Stomach smooth muscle (tissue), 2 donors: ENCODE results near the gene CA7.

ENCODE experiments used
- H3K27ac ChIP-seq: one replicate; pipeline ENCODE4 v1.7.0; 2013; ENCODE audit warnings: mild to moderate bottlenecking, low read length, inconsistent platforms
- H3K27me3 ChIP-seq, 2 donors: one replicate each; pipeline ENCODE4 v1.7.0; 2013; ENCODE audit warnings: low read length in 2 of 2; ENCODE audit not compliant: insufficient read depth in 2 of 2, control insufficient read depth in 1 of 2
- H3K36me3 ChIP-seq, 2 donors: one replicate each; pipeline ENCODE4 v1.7.0; 2013; ENCODE audit warnings: low read length in 2 of 2; ENCODE audit not compliant: control insufficient read depth in 2 of 2, insufficient read depth in 2 of 2
- H3K4me1 ChIP-seq: one replicate; pipeline ENCODE4 v1.7.0; 2013; ENCODE audit warnings: low read length; ENCODE audit not compliant: control insufficient read depth, insufficient read depth
- H3K4me3 ChIP-seq, 2 donors: one replicate each; pipeline ENCODE4 v1.7.0; 2013; ENCODE audit warnings: low read length in 2 of 2
- H3K9ac ChIP-seq, 2 donors: one replicate each; pipeline ENCODE4 v1.7.0; 2013; ENCODE audit warnings: low read length in 2 of 2, mild to moderate bottlenecking in 1 of 2
- H3K9me3 ChIP-seq, 2 donors: one replicate each; pipeline ENCODE4 v1.7.0; 2013; ENCODE audit warnings: low read length in 2 of 2; ENCODE audit not compliant: control insufficient read depth in 2 of 2
- donor health status: healthy.
- donor health status: Pancreatic carcinoma.

The CA7 gene

DNA sequence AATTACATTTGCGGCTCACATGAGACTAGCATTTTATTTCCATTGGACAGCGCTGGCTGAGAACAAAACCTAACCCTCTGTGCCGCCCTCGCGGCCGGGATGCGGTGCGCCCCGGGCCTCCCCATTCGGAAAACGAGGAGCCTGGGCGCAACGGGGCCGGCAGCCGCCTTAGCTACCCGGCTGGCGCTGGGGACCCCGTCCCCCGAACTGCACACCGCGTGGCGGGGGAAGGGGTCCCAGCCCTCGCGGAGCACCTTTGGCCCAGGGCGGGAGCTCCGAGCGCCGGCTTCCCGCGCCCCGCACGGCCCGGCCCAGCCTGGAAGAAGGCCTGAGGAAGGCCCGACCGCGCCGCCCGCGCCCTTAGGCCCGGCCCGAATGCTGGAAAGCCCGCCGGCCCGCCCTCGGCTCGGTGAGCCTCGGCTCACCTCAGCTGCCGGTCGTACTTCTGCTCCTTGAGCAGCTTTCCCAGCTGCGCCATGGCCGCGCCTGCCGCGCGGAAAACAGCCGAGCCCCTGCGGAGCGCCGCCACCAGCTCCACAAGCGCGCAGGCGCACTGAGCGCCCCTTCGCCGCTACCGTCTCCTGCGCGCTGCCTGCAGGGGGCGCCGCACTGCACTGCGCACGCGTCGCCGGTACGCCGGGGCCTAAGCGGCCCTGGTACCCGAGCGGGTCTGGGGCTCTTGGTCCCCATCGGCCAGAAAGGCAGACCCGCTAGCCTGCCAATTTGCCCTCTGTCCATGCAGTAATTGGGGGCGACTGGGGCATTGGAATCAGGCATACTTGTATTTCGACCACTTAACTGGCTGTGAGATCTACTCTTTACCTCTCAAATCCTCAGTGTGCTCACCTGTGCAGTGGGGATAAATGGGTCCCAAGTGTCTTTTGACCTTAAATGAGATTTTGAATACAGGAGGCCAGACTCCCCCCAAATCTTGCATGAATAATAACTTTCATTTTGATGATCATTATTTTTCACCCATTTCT, 13.5 kb upstream of the CA7 start, which contains the start of gene NAE1:
Gene NAE1, minus strand, starts transcription at position 555 of the 983 bp plus-strand sequence. Its CDS starts 77 bp downstream, at position 478.
- Histone ChIP-seq H3K27me3 (no peaks in the 10 kb centered on the region), H3K9me3 (no peaks in the 10 kb centered on the region), H3K4me3 (peak within 1 kb of the TSS; percentile 64 to 84), H3K4me1 (peaks cover 16% of the 10 kb centered on the region), H3K9ac (peak within 1 kb of the TSS; percentile 86 to 88), H3K36me3 (peaks cover 8 to 9% of the 10 kb centered on the region in 2 donors), H3K27ac (peak within 1 kb of the TSS; percentile 76)

- no peak overlapping the region for H3K27ac ChIP-seq
- H3K4me3 ChIP-seq: no peak overlapping the region
- H3K27me3 ChIP-seq: no peaks in the 10 kb centered on the region
- H3K9me3 ChIP-seq: no peaks in the 10 kb centered on the region
- peak overlapping the region in 1 of 2 donors; percentile 21 for H3K9ac ChIP-seq
- H3K36me3 ChIP-seq: peaks cover 4% of the 10 kb centered on the region in 2 donors
- H3K4me1 ChIP-seq: peaks cover 16% of the 10 kb centered on the region
Measured at GRCh38 chr16:66832190-66832589, 12.0 kb upstream of the CA7 start.

DNA sequence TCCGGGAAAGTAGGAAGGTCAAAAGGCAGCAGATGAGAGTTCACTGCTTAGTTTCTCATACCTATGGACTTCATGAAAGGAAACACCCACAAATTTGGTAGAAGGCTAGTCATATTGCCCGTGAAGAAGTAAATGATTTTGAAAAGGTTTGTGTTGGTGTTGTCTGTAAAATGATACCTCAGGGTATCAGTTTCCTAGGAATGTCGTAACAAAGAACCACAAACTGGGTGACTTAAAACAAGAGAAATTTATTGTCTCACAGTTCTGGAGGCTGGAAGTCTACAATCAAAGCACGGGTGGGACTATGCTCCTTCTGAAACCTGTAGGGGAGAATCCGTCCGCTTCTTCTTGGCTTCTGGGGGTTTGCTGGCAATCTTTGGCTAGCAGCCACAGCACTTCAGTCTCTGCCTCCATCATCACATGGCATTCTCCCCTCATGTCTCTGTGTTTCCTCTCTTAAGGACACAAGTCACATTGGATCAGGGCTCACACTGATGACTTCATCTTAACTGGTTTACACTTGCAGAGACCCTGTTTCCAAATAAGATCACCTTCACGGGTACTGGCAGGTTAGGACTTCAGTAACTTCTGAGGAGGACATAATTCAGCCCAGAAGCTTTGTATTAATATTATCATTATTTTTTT, 11.4 kb upstream of the CA7 start:
- Histone ChIP-seq H3K9me3 (no peaks in the 10 kb centered on the region), H3K27me3 (no peaks in the 10 kb centered on the region), H3K36me3 (peaks cover 2 to 3% of the 10 kb centered on the region in 2 donors), H3K9ac (no peak overlapping the region), H3K4me3 (no peak overlapping the region), H3K27ac (no peak overlapping the region), H3K4me1 (peaks cover 16% of the 10 kb centered on the region)

GRCh38 chr16:66834746-66835145, 9.5 kb upstream of the CA7 start:
- Histone ChIP-seq H3K9me3 (no peaks in the 10 kb centered on the region), H3K4me3 (no peak overlapping the region), H3K9ac (no peak overlapping the region), H3K4me1 (peaks cover 6% of the 10 kb centered on the region), H3K36me3 (no peaks in the 10 kb centered on the region), H3K27ac (no peak overlapping the region), H3K27me3 (no peaks in the 10 kb centered on the region)

DNA sequence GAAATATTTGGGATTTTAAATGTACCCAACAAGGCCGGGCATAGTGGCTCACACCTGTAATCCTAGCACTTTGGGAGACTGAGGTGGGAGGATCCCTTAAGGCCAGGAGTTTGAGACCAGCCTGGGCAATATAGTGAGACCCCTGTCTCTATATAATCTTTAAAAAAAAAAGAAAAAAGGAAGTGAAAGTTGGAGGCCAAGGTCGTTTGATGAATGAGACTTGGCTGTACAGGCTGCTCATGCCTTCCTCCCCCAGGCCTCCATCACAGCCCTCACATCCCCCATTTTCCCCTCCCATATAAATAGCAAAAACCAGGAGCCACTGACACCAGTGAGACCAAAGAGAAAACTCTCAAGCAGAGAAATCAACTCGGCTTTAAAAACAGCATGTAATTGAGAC, 3.3 kb upstream of the CA7 start:
- H3K9ac ChIP-seq: no peak overlapping the region

GRCh38 chr16:66841366-66841765, 2.8 kb upstream of the CA7 start:
- Histone ChIP-seq H3K36me3 (no peaks in the 10 kb centered on the region), H3K4me1 (peaks cover 11% of the 10 kb centered on the region), H3K27ac (no peak overlapping the region), H3K4me3 (no peak overlapping the region), H3K9ac (no peak overlapping the region), H3K27me3 (peaks cover 22 to 29% of the 10 kb centered on the region in 2 donors), H3K9me3 (no peaks in the 10 kb centered on the region)

More for the DNA sequence above, 3.3 kb upstream of the CA7 start:
- Histone ChIP-seq H3K27ac (no peak overlapping the region), H3K27me3 (peaks cover 18 to 24% of the 10 kb centered on the region in 2 donors), H3K4me3 (no peak overlapping the region), H3K4me1 (peaks cover 11% of the 10 kb centered on the region), H3K9me3 (no peaks in the 10 kb centered on the region), H3K36me3 (no peaks in the 10 kb centered on the region)

DNA sequence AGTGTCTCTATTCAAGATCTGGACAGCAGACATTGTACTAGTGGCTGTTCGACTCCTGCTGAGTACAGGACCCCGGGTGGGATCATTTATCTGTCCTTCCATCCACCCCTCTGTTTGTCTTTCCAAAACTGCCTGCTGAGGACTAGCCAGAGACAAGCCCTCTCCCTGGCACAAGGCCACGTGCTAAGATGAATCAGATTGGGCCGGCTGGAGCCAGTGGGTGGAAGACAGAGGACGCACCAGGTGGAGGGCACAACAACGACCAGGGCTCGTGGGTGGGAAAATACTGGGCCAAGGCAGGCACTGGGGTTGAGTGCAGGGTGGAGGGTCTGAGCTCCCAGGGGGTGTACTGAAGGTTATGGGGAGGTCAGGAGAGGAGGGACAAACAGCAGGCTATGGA, 1.4 kb upstream of the CA7 start:
- Histone ChIP-seq H3K4me3 (no peak overlapping the region), H3K9ac (no peak overlapping the region), H3K9me3 (no peaks in the 10 kb centered on the region), H3K27ac (no peak overlapping the region), H3K27me3 (peaks cover 29 to 31% of the 10 kb centered on the region in 2 donors), H3K36me3 (no peaks in the 10 kb centered on the region), H3K4me1 (peaks cover 11% of the 10 kb centered on the region)

GRCh38 chr16:66843191-66843590, 1.0 kb upstream of the CA7 start:
- Histone ChIP-seq H3K27ac (no peak overlapping the region), H3K36me3 (no peaks in the 10 kb centered on the region), H3K27me3 (peaks cover 29 to 31% of the 10 kb centered on the region in 2 donors), H3K4me1 (peaks cover 11% of the 10 kb centered on the region), H3K4me3 (no peak overlapping the region), H3K9ac (no peak overlapping the region), H3K9me3 (no peaks in the 10 kb centered on the region)

DNA sequence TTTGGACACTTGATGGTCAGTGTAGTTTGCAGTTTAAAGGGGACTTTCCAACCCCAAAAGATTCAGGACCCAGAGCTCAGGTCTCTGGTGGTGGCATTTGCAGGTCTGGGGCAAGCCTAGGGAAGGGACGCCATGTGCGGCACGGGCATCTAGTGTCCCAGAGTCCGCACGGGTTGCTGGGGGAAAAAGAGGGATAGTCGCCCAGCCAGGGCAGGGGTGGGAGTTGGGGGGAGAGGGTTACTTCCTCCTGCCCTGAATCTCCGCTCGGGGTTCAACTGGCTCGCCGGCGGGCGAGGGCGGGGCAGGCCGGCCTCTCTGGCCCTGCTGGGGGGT, 239 bp upstream of the CA7 start:
- Histone ChIP-seq H3K9ac (no peak overlapping the region), H3K27me3 (peaks cover 29 to 31% of the 10 kb centered on the region in 2 donors), H3K4me3 (peak overlapping the region; percentile 59 to 69)

DNA sequence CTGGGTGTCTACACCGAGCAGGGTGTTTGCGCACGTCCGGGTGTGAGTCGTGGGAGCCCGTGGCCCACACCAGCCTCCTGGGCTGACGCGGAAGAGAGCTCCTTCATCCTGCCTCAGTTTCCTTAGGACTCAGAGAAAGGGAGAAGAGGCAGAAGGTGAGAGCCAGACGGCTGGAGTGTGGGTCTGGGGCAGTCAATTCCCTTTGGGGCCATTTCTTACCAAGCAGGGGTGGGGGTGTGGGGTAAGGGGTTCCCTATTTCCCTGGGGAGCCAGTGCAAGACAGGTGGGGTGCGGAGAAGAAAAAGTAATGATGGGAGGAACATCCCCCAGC, 831 bp downstream of the CA7 start:
- Histone ChIP-seq H3K4me3 (peak overlapping the region; percentile 59 to 69), H3K9ac (no peak overlapping the region)

More for the DNA sequence above, 239 bp upstream of the CA7 start:
- no peaks in the 10 kb centered on the region for H3K36me3 ChIP-seq
- peaks cover 11% of the 10 kb centered on the region for H3K4me1 ChIP-seq
- H3K9me3 ChIP-seq: no peaks in the 10 kb centered on the region
- H3K27ac ChIP-seq: no peak overlapping the region

More for the DNA sequence above, 831 bp downstream of the CA7 start:
- H3K27ac ChIP-seq: no peak overlapping the region
- peaks cover 29 to 31% of the 10 kb centered on the region in 2 donors for H3K27me3 ChIP-seq
- H3K4me1 ChIP-seq: peaks cover 11% of the 10 kb centered on the region
- H3K36me3 ChIP-seq: no peaks in the 10 kb centered on the region
- H3K9me3 ChIP-seq: no peaks in the 10 kb centered on the region
